Trophoblast cell (in vitro differentiated cells and primary cell): ENCODE results near the gene COL1A2.

Source experiments
- DNase-seq, 2 donors: peaks; one replicate each; pipeline ENCODE4 v3.0.0-alpha.2; 2016
- H2AFZ ChIP-seq: 2 replicates; pipeline ENCODE4 v1.6.1; 2013; ENCODE audit warnings: low read length, moderate library complexity, mild to moderate bottlenecking; ENCODE audit not compliant: insufficient read depth, poor library complexity
- H2AK5ac ChIP-seq: 2 replicates; pipeline ENCODE4 v1.6.1; 2013; ENCODE audit warnings: mild to moderate bottlenecking, low read length
- H2BK120ac ChIP-seq: 2 replicates; pipeline ENCODE4 v1.6.1; 2013; ENCODE audit warnings: low read length, mild to moderate bottlenecking, moderate library complexity; ENCODE audit not compliant: insufficient read depth, poor library complexity
- H2BK12ac ChIP-seq: 2 replicates; pipeline ENCODE4 v1.6.1; 2013; ENCODE audit warnings: mild to moderate bottlenecking, low read length, moderate library complexity
- H2BK5ac ChIP-seq: 2 replicates; pipeline ENCODE4 v1.6.1; 2013; ENCODE audit warnings: low read length, low read depth, moderate library complexity, mild to moderate bottlenecking; ENCODE audit not compliant: poor library complexity
- H3K14ac ChIP-seq: 2 replicates; pipeline ENCODE4 v1.6.1; 2013; ENCODE audit warnings: mild to moderate bottlenecking, low read length
- H3K18ac ChIP-seq: 2 replicates; pipeline ENCODE4 v1.6.1; 2013; ENCODE audit warnings: mild to moderate bottlenecking, low read length
- H3K23ac ChIP-seq: 2 replicates; pipeline ENCODE4 v1.6.1; 2013; ENCODE audit warnings: low read length
- H3K27ac ChIP-seq: 2 replicates; pipeline ENCODE4 v1.5.1; 2013; ENCODE audit warnings: low read depth, mild to moderate bottlenecking, inconsistent platforms, low read length, moderate library complexity
- H3K27me3 ChIP-seq: 2 replicates; pipeline ENCODE4 v1.6.1; 2013; ENCODE audit warnings: inconsistent platforms, mild to moderate bottlenecking, low read length, moderate library complexity; ENCODE audit not compliant: insufficient read depth
- H3K36me3 ChIP-seq, 2 experiments: 1 replicate in 1 of 2; 2 replicates in 1 of 2; pipeline ENCODE4 v1.6.1; 2013; ENCODE audit warnings: low read length in 2 of 2, mild to moderate bottlenecking in 2 of 2, moderate library complexity in 1 of 2; ENCODE audit not compliant: insufficient read depth in 2 of 2, control insufficient read depth in 1 of 2
- H3K4ac ChIP-seq: 2 replicates; pipeline ENCODE4 v1.6.1; 2013; ENCODE audit warnings: low read depth, mild to moderate bottlenecking, low read length, moderate library complexity
- H3K4me1 ChIP-seq, 2 experiments: 1 replicate in 1 of 2; 2 replicates in 1 of 2; pipeline ENCODE4 v1.6.1; 2013; ENCODE audit warnings: low read length in 2 of 2, mild to moderate bottlenecking in 2 of 2, moderate library complexity in 1 of 2; ENCODE audit not compliant: insufficient read depth in 2 of 2, control insufficient read depth in 1 of 2
- H3K4me2 ChIP-seq: 2 replicates; pipeline ENCODE4 v1.6.1; 2013; ENCODE audit warnings: inconsistent platforms, mild to moderate bottlenecking, low read length, moderate library complexity
- H3K4me3 ChIP-seq: 2 replicates; pipeline ENCODE4 v1.5.1; 2013; ENCODE audit warnings: mild to moderate bottlenecking, low read depth, low read length, inconsistent platforms
- H3K79me1 ChIP-seq: one replicate; pipeline ENCODE4 v1.6.1; 2013; ENCODE audit warnings: low read length
- H3K79me2 ChIP-seq: 2 replicates; pipeline ENCODE4 v1.6.1; 2013; ENCODE audit warnings: low read length, mild to moderate bottlenecking; ENCODE audit not compliant: control insufficient read depth, insufficient read depth, poor library complexity
- H3K9ac ChIP-seq: 2 replicates; pipeline ENCODE4 v1.6.1; 2013; ENCODE audit warnings: mild to moderate bottlenecking, low read length
- H3K9me3 ChIP-seq: 2 replicates; pipeline ENCODE4 v1.6.1; 2013; ENCODE audit warnings: low read depth, mild to moderate bottlenecking, control low read depth, inconsistent platforms, low read length; ENCODE audit not compliant: insufficient read depth
- H4K12ac ChIP-seq: 2 replicates; pipeline ENCODE4 v1.6.1; 2013; ENCODE audit warnings: low read depth, mild to moderate bottlenecking, low read length, moderate library complexity
- H4K8ac ChIP-seq: 2 replicates; pipeline ENCODE4 v1.6.1; 2013; ENCODE audit warnings: low read depth, mild to moderate bottlenecking, low read length, moderate library complexity
- H4K91ac ChIP-seq: one replicate; pipeline ENCODE4 v1.6.1; 2013; ENCODE audit warnings: low read depth, mild to moderate bottlenecking, low read length, moderate library complexity
- WGBS: extraction: QIAGEN DNeasy Blood & Tissue Kit; methylation state at CpG from one replicate; pipeline ENCODE4 v1.1.7; 2013; ENCODE audit warnings: missing lambda C conversion rate; ENCODE audit not compliant: insufficient read length, insufficient coverage; ENCODE audit errors: extremely low coverage; 5-methylcytosine and 5-hydroxymethylcytosine counted together

COL1A2 gene

GRCh38 chr7:94450044-94450697 lies 55.5 kb downstream of the COL1A2 start:
- H2AK5ac ChIP-seq, result no peak overlapping the region
- no peak overlapping the region for H3K4me2 ChIP-seq
- H3K9ac ChIP-seq, result no peak overlapping the region
- H3K4ac ChIP-seq, result no peak overlapping the region
- no peaks in the 10 kb centered on the region for H3K79me2 ChIP-seq
- H3K4me3 ChIP-seq, result no peak overlapping the region
- H3K23ac ChIP-seq, result no peak overlapping the region
- H4K8ac ChIP-seq, result no peak overlapping the region
- no peaks in the 10 kb centered on the region for H3K36me3 ChIP-seq
- H3K9me3 ChIP-seq, result no peaks in the 10 kb centered on the region
- H2AFZ ChIP-seq, result no peak overlapping the region
- H2BK5ac ChIP-seq, result no peak overlapping the region
- WGBS, result no CpG with 5 or more reads among the region's 4 CpGs
- no peak overlapping the region for H2BK12ac ChIP-seq
- no peak for DNase-seq
- H3K14ac ChIP-seq, result no peak overlapping the region
- H4K91ac ChIP-seq, result no peak overlapping the region
- no peaks in the 10 kb centered on the region for H3K27me3 ChIP-seq
- no peak overlapping the region for H4K12ac ChIP-seq
- H3K18ac ChIP-seq, result no peak overlapping the region
- H3K27ac ChIP-seq, result no peak overlapping the region
- H2BK120ac ChIP-seq, result no peak overlapping the region
- H3K4me1 ChIP-seq, result no peaks in the 10 kb centered on the region
- H3K79me1 ChIP-seq, result no peaks in the 10 kb centered on the region

DNA sequence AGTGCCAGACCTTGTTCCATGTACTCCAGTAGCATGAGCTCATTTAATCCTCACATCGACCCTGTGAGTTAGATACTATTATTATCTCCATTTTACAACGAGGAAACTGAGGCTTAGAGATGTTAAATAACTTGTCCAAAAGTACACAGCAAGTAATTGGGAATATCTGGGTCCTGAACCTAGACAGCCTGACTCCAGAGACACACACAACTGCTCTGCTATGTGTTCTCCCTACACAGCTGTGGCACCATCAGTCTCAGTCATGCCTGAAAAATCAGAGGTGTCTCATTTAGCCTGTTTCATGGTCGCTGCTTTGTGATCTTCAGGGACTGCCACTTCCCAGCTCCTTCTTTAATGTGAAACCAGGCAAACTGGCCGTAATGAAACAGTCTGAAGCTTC lies 56.5 kb downstream of the COL1A2 start:
- no peak overlapping the region for H3K4me2 ChIP-seq
- H4K12ac ChIP-seq, result no peak overlapping the region
- H4K91ac ChIP-seq, result peak overlapping the region; percentile 47
- H3K27me3 ChIP-seq, result no peaks in the 10 kb centered on the region
- H3K4ac ChIP-seq, result no peak overlapping the region
- H2AK5ac ChIP-seq, result no peak overlapping the region
- H2BK12ac ChIP-seq, result no peak overlapping the region
- no peak overlapping the region for H3K4me3 ChIP-seq
- no peak overlapping the region for H3K18ac ChIP-seq
- H3K79me2 ChIP-seq, result no peaks in the 10 kb centered on the region
- peak overlapping the region; percentile 22 for H2BK120ac ChIP-seq
- WGBS, result no CpG with 5 or more reads among the region's 4 CpGs
- H3K9ac ChIP-seq, result no peak overlapping the region
- no peak for DNase-seq
- H3K27ac ChIP-seq, result no peak overlapping the region
- no peak overlapping the region for H2BK5ac ChIP-seq
- H3K14ac ChIP-seq, result no peak overlapping the region
- H3K36me3 ChIP-seq, result no peaks in the 10 kb centered on the region
- H4K8ac ChIP-seq, result peak overlapping the region; percentile 28
- peak overlapping the region; percentile 99 for H3K23ac ChIP-seq
- H3K79me1 ChIP-seq, result no peaks in the 10 kb centered on the region
- no peak overlapping the region for H2AFZ ChIP-seq
- no peaks in the 10 kb centered on the region for H3K9me3 ChIP-seq
- no peaks in the 10 kb centered on the region for H3K4me1 ChIP-seq

DNA sequence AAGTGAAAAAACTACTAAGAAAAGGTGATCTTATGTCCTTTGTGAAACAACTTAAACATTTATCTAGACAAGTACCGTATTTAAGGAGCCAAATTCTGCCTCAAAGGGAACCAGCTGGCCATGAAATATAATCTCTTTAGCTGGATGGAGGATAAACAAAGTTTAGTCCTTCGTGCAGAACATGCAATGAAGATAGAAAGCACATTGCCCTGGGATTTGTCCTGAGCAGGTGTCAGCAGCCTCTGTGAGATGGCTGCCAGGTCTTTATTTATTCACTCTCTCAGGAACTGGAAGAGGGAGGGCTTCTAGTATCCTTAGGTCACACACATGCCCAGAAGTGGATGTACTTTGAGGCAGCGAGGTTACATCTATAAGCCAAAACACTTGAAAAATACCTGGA lies 57.5 kb downstream of the COL1A2 start:
- Histone ChIP-seq H2AFZ (no peak overlapping the region), H4K91ac (no peak overlapping the region), H3K79me2 (no peaks in the 10 kb centered on the region), H3K79me1 (no peaks in the 10 kb centered on the region), H2BK120ac (no peak overlapping the region), H4K12ac (no peak overlapping the region), H3K36me3 (no peaks in the 10 kb centered on the region), H3K27me3 (no peaks in the 10 kb centered on the region), H3K4me2 (no peak overlapping the region), H3K9me3 (no peaks in the 10 kb centered on the region), H3K4me3 (no peak overlapping the region), H2AK5ac (no peak overlapping the region), H3K9ac (no peak overlapping the region), H4K8ac (no peak overlapping the region), H3K27ac (no peak overlapping the region), H3K23ac (no peak overlapping the region), H3K14ac (no peak overlapping the region), H3K4me1 (no peaks in the 10 kb centered on the region), H3K18ac (no peak overlapping the region), H2BK12ac (no peak overlapping the region), H3K4ac (no peak overlapping the region), H2BK5ac (no peak overlapping the region)
- no CpG with 5 or more reads among the region's 3 CpGs for WGBS
- DNase-seq, result no peak

DNA sequence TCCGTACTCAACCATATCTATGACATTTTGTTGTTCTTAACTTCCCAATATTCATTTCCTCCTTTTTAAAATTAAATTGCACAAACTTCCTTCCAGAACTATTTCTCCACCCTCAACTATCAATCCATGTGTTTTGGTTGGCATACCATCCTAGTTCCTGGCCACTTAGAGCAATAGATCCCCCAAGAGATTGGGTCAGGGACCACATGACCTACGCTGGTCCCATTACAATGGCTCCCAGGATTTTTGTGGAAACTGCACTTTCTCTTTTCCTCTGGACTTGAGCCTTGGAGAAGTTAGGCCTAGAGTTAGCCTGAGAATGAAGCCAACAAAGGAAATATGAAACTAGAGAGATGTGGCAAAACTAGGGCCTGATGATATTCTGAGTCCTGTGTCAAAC lies 59.2 kb downstream of the COL1A2 start:
- Histone ChIP-seq H2BK120ac (no peak overlapping the region), H3K4me1 (no peaks in the 10 kb centered on the region), H3K9me3 (no peaks in the 10 kb centered on the region), H3K4me2 (no peak overlapping the region), H4K91ac (no peak overlapping the region), H3K4ac (no peak overlapping the region), H4K12ac (no peak overlapping the region), H4K8ac (no peak overlapping the region), H3K36me3 (no peaks in the 10 kb centered on the region), H3K4me3 (no peak overlapping the region), H2AK5ac (no peak overlapping the region), H3K79me2 (no peaks in the 10 kb centered on the region), H3K18ac (no peak overlapping the region), H3K9ac (no peak overlapping the region), H3K14ac (no peak overlapping the region), H3K27ac (no peak overlapping the region), H3K79me1 (no peaks in the 10 kb centered on the region), H2AFZ (no peak overlapping the region), H2BK12ac (no peak overlapping the region), H2BK5ac (no peak overlapping the region), H3K27me3 (no peaks in the 10 kb centered on the region), H3K23ac (no peak overlapping the region)
- WGBS, result no CpG with 5 or more reads among the region's 2 CpGs
- no peak for DNase-seq
